IMR-90 (cell line): Measurements from ENCODE around the gene ETFA. TPM values are rescaled to one million over a fixed set of nuclear protein-coding genes. Genes with fewer than 3 reads are reported as not detected.

ENCODE experiments used
- ATAC-seq: fragments of 200-7000 bp; cut with Tn5 transposase; 2 replicates; pipeline ENCODE4 v1.9.1; 2020; ENCODE audit warnings: low read depth, mild to moderate bottlenecking, moderate library complexity
- BruUV-seq: library from RNA; stranded (reverse); fragments of 400-500 nt; replicated peaks from 2 replicates; lab custom pipeline; 2021; lab: Mats Ljungman, UMichigan
- CTCF ChIA-PET: fragments of 300-600 bp; formaldehyde crosslinking; extraction: SDS; loops from one replicate; lab custom pipeline; 2021; ENCODE audit warnings: antibody characterized with exemption; lab: Yijun Ruan, JAX
- POLR2A ChIA-PET: fragments of 300-600 bp; sonication (Branson Sonifier 250); formaldehyde crosslinking; loops from one replicate; lab custom pipeline; 2022; ENCODE audit warnings: antibody characterized with exemption; ENCODE audit not compliant: unreplicated experiment; lab: Charles Lee
- DNase-seq: peaks from one replicate; pipeline ENCODE4 v3.0.0; 2013
- H2AFZ ChIP-seq: replicated peaks from 2 replicates; pipeline ENCODE3; 2013; ENCODE audit warnings: low read length, mild to moderate bottlenecking; ENCODE audit not compliant: poor library complexity
- H2AK5ac ChIP-seq: 2 replicates; pipeline ENCODE4 v1.6.1; 2013; ENCODE audit warnings: low read depth, low read length, inconsistent platforms
- H2AK9ac ChIP-seq: replicated peaks from 2 replicates; pipeline ENCODE3; 2013; ENCODE audit warnings: mild to moderate bottlenecking, low read depth, low read length, moderate library complexity; ENCODE audit not compliant: poor library complexity
- H2BK120ac ChIP-seq: 2 replicates; pipeline ENCODE4 v1.6.1; 2013; ENCODE audit warnings: low read depth, low read length, inconsistent platforms
- H2BK15ac ChIP-seq: 3 replicates; pipeline ENCODE4 v1.6.1; 2013; ENCODE audit warnings: low read depth, low read length, inconsistent platforms
- H2BK20ac ChIP-seq: 2 replicates; pipeline ENCODE4 v1.6.1; 2013; ENCODE audit warnings: low read depth, mild to moderate bottlenecking, inconsistent platforms, low read length, moderate library complexity
- H2BK5ac ChIP-seq: 2 replicates; pipeline ENCODE4 v1.6.1; 2013; ENCODE audit warnings: mild to moderate bottlenecking, low read depth, low read length, inconsistent platforms; ENCODE audit not compliant: poor library complexity, severe bottlenecking
- H3K14ac ChIP-seq: replicated peaks from 2 replicates; pipeline ENCODE4 v1.6.1; 2013; ENCODE audit warnings: low read depth, low read length, inconsistent platforms
- H3K18ac ChIP-seq: 2 replicates; pipeline ENCODE4 v1.6.1; 2013; ENCODE audit warnings: low read depth, low read length, control low read depth
- H3K23ac ChIP-seq: 2 replicates; pipeline ENCODE4 v1.6.1; 2013; ENCODE audit warnings: low read depth, low read length, inconsistent platforms
- H3K27ac ChIP-seq: 2 replicates; pipeline ENCODE4 v1.5.1; 2013; ENCODE audit warnings: mild to moderate bottlenecking, control low read depth, low read length; ENCODE audit not compliant: insufficient read depth
- H3K27me3 ChIP-seq: 2 replicates; pipeline ENCODE4 v1.6.1; 2013; ENCODE audit warnings: low read length; ENCODE audit not compliant: control insufficient read depth, insufficient read depth
- H3K36me3 ChIP-seq: 2 replicates; pipeline ENCODE4 v1.6.1; 2013; ENCODE audit warnings: low read length, mixed read lengths; ENCODE audit not compliant: control insufficient read depth, insufficient read depth
- H3K4ac ChIP-seq: 2 replicates; pipeline ENCODE4 v1.6.1; 2013; ENCODE audit warnings: low read depth, low read length, inconsistent platforms
- H3K4me1 ChIP-seq: 2 replicates; pipeline ENCODE4 v1.6.1; 2013; ENCODE audit warnings: low read length, mixed read lengths; ENCODE audit not compliant: control insufficient read depth, insufficient read depth
- H3K4me2 ChIP-seq: 2 replicates; pipeline ENCODE4 v1.6.1; 2013; ENCODE audit warnings: low read depth, mild to moderate bottlenecking, control low read depth, low read length, moderate library complexity
- H3K4me3 ChIP-seq: 2 replicates; pipeline ENCODE4 v1.5.1; 2013; ENCODE audit warnings: low read depth, mild to moderate bottlenecking, control low read depth, low read length, moderate library complexity; ENCODE audit not compliant: insufficient read depth
- H3K56ac ChIP-seq: 2 replicates; pipeline ENCODE4 v1.6.1; 2013; ENCODE audit warnings: low read length, inconsistent platforms; ENCODE audit not compliant: insufficient read depth; ENCODE audit errors: extremely low read depth
- H3K79me1 ChIP-seq, 2 experiments: 2 replicates each; pipeline ENCODE4 v1.6.1; 2013; ENCODE audit warnings: low read length in 2 of 2, inconsistent platforms in 1 of 2, low read depth in 1 of 2
- H3K9ac ChIP-seq: 2 replicates; pipeline ENCODE4 v1.6.1; 2013; ENCODE audit warnings: low read depth, low read length, control low read depth
- H3K9me1 ChIP-seq: 2 replicates; pipeline ENCODE4 v1.6.1; 2013; ENCODE audit warnings: low read length, inconsistent platforms; ENCODE audit not compliant: insufficient read depth
- H3K9me3 ChIP-seq: 2 replicates; pipeline ENCODE4 v1.6.1; 2013; ENCODE audit warnings: low read length; ENCODE audit not compliant: control insufficient read depth, insufficient read depth
- H4K20me1 ChIP-seq: 2 replicates; pipeline ENCODE4 v1.6.1; 2013; ENCODE audit warnings: low read length, inconsistent platforms; ENCODE audit not compliant: insufficient read depth
- H4K5ac ChIP-seq: 2 replicates; pipeline ENCODE4 v1.6.1; 2013; ENCODE audit warnings: mild to moderate bottlenecking, low read depth, low read length, control low read depth
- H4K8ac ChIP-seq, 2 experiments: 2 replicates each; pipeline ENCODE4 v1.6.1; 2013; ENCODE audit warnings: low read depth in 2 of 2, low read length in 2 of 2, control low read depth in 1 of 2, inconsistent platforms in 1 of 2
- H4K91ac ChIP-seq: 2 replicates; pipeline ENCODE4 v1.6.1; 2013; ENCODE audit warnings: low read depth, low read length, inconsistent platforms; ENCODE audit not compliant: insufficient read depth
- BHLHE40 ChIP-seq: fragments of 150-350 bp; IDR thresholded peaks from 2 replicates; pipeline ENCODE4 v1.6.1; 2016; ENCODE audit warnings: mild to moderate bottlenecking, low read depth, low read length
- CHD1 ChIP-seq: IDR thresholded peaks from 2 replicates; pipeline ENCODE4 v1.6.1; 2012; ENCODE audit warnings: low read depth, low read length, improper control_type of control experiment
- FOS ChIP-seq: fragments of 150-350 bp; IDR thresholded peaks from 2 replicates; pipeline ENCODE4 v1.6.1; 2016; ENCODE audit warnings: low read depth, low read length
- MAFK ChIP-seq: IDR thresholded peaks from 2 replicates; pipeline ENCODE4 v1.6.1; 2012; ENCODE audit warnings: low read depth, low read length, improper control_type of control experiment
- MXI1 ChIP-seq: IDR thresholded peaks from 2 replicates; pipeline ENCODE4 v1.6.1; 2012; ENCODE audit warnings: low read depth, mild to moderate bottlenecking, low read length, moderate library complexity, borderline replicate concordance
- NFE2L2 ChIP-seq: fragments of 150-350 bp; IDR thresholded peaks from 2 replicates; pipeline ENCODE4 v1.6.1; 2016; ENCODE audit warnings: low read depth, mild to moderate bottlenecking, low read length
- POLR2A ChIP-seq: IDR thresholded peaks from 2 replicates; pipeline ENCODE4 v1.6.1; 2012; ENCODE audit warnings: mild to moderate bottlenecking, low read depth, low read length
- RCOR1 ChIP-seq: IDR thresholded peaks from 2 replicates; pipeline ENCODE4 v1.6.1; 2012; ENCODE audit warnings: mild to moderate bottlenecking, low read length, improper control_type of control experiment; ENCODE audit not compliant: insufficient replicate concordance
- RFX5 ChIP-seq: IDR thresholded peaks from 2 replicates; pipeline ENCODE4 v1.8.0; 2012; ENCODE audit warnings: low read depth, mild to moderate bottlenecking, low read length, moderate library complexity
- USF2 ChIP-seq: fragments of 150-350 bp; IDR thresholded peaks from 2 replicates; pipeline ENCODE4 v1.6.1; 2017; ENCODE audit warnings: mild to moderate bottlenecking, antibody characterized with exemption, low read length, low read depth
- WGBS, 2 experiments: methylation state at CpG; one replicate each; pipeline versions ENCODE4 v1.1.5 to v1.1.7; 2013; ENCODE audit warnings: missing lambda C conversion rate in 2 of 2; ENCODE audit not compliant: insufficient read length in 1 of 2; ENCODE audit errors: extremely low coverage in 2 of 2; 5-methylcytosine and 5-hydroxymethylcytosine counted together
- dilution Hi-C: fragments of 300-500 bp; cut with HindIII; formaldehyde crosslinking; loops from one replicate; pipeline ENCODE4 v1.14.3; 2018; ENCODE audit warnings: low sequenced_read_pairs; ENCODE audit not compliant: unreplicated experiment
- in situ Hi-C: fragments of 300-500 bp; cut with MboI; formaldehyde crosslinking; loops from 3 replicates; pipeline ENCODE4 v1.14.3; 2019; ENCODE audit warnings: low sequenced_read_pairs, inconsistent platforms, mixed read lengths
- intact Hi-C: fragments of 100-400 bp; cut with micrococcal nuclease; formaldehyde crosslinking; loops from 2 replicates; pipeline ENCODE4 v1.10.0; 2022
- polyA plus RNA-seq, 3 experiments: library from polyadenylated mRNA; depleted of rRNA; stranded (reverse); fragments of >200 nt; gene quantifications; 2 replicates each; pipeline ENCODE4 v1.2.3, GENCODE V29; 2012; ENCODE audit warnings: low replicate concordance in 1 of 3
- total RNA-seq: library from RNA; depleted of rRNA; stranded (reverse); fragments of >200 nt; gene quantifications from 2 replicates; pipeline ENCODE4 v1.2.3, GENCODE V29; 2012
- TF ChIP-seq, protein P1 (sequence below): conservative IDR thresholded peaks from 2 replicates; pipeline ENCODE4 v1.5.1; 2012; ENCODE audit warnings: mild to moderate bottlenecking, low read depth, low read length, improper control_type of control experiment

The ETFA gene
- total and polyA plus RNA-seq, 2 of the 4 experiments (the other 2 are of a cell fraction) = 115 to 172 TPM

- H3K9me1 ChIP-seq = peaks cover 4% of the 10 kb centered on the region; the same call in 1 of the 2 replicates
- no TSS peak for BruUV-seq
- WGBS, 2 experiments = no CpG with 5 or more reads among the region's 3 CpGs
- H3K9ac ChIP-seq = no peak overlapping the region
- no peak overlapping the region for H3K4me2 ChIP-seq
- TF ChIP-seq NFE2L2 (no peak), RCOR1 (no peak), USF2 (no peak), RFX5 (no peak), MXI1 (no peak), MAFK (no peak), POLR2A (no peak), BHLHE40 (no peak), FOS (no peak), CHD1 (no peak)
- TF ChIP-seq, protein P1, sequence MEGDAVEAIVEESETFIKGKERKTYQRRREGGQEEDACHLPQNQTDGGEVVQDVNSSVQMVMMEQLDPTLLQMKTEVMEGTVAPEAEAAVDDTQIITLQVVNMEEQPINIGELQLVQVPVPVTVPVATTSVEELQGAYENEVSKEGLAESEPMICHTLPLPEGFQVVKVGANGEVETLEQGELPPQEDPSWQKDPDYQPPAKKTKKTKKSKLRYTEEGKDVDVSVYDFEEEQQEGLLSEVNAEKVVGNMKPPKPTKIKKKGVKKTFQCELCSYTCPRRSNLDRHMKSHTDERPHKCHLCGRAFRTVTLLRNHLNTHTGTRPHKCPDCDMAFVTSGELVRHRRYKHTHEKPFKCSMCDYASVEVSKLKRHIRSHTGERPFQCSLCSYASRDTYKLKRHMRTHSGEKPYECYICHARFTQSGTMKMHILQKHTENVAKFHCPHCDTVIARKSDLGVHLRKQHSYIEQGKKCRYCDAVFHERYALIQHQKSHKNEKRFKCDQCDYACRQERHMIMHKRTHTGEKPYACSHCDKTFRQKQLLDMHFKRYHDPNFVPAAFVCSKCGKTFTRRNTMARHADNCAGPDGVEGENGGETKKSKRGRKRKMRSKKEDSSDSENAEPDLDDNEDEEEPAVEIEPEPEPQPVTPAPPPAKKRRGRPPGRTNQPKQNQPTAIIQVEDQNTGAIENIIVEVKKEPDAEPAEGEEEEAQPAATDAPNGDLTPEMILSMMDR = no peak
- no peak overlapping the region for H3K14ac ChIP-seq
- in situ Hi-C loops = no loop called here
- H2AK5ac ChIP-seq = no peak overlapping the region
- H3K36me3 ChIP-seq = peaks cover 17% of the 10 kb centered on the region
- DNase-seq (no peak), ATAC-seq (no peak)
- H3K4ac ChIP-seq = no peak overlapping the region
- H2BK20ac ChIP-seq = no peak overlapping the region
- H3K23ac ChIP-seq = no peak overlapping the region
- dilution Hi-C loops = no loop called here
- no peak overlapping the region for H2BK15ac ChIP-seq
- no peak overlapping the region for H3K18ac ChIP-seq
- no peaks in the 10 kb centered on the region for H4K20me1 ChIP-seq
- no peak overlapping the region for H4K91ac ChIP-seq
- H4K8ac ChIP-seq = no peak overlapping the region
- no peak overlapping the region for H4K5ac ChIP-seq
- no peak overlapping the region for H3K27ac ChIP-seq
- ChIA-PET CTCF (interaction anchor here (1.0 kb wide), 1 partner anchor 11 kb away, joined by 3 read pairs; no protein-coding TSS in a partner anchor), POLR2A (no interaction called here)
- no peaks in the 10 kb centered on the region for H3K27me3 ChIP-seq
- H3K4me3 ChIP-seq = no peak overlapping the region
- H3K4me1 ChIP-seq = no peaks in the 10 kb centered on the region
- intact Hi-C loops = no loop called here
- no peak overlapping the region for H2BK120ac ChIP-seq
- peaks cover 5 to 6% of the 10 kb centered on the region in 2 experiments; a peak in 3 of 4 replicates for H3K79me1 ChIP-seq
- no peak overlapping the region for H2AK9ac ChIP-seq
- no peaks in the 10 kb centered on the region for H3K9me3 ChIP-seq
- H2BK5ac ChIP-seq = no peak overlapping the region
- H3K56ac ChIP-seq = no peak overlapping the region
- H2AFZ ChIP-seq = no peak overlapping the region
These were observed 28.8 kb downstream of the ETFA start for GRCh38 chr15:76282465-76282864.
